Smooth muscle cell (in vitro differentiated cells): ENCODE measurements around the gene CASR. TPM values are rescaled to one million over a fixed set of nuclear protein-coding genes. Genes with fewer than 3 reads are reported as not detected.

ENCODE experiments used
- DNase-seq: peaks from one replicate; lab custom pipeline; 2025; ENCODE audit not compliant: unreplicated experiment; lab: John Stamatoyannopoulos, UW
- H2AFZ ChIP-seq: fragments of 200-600 bp; sonication (generic); 2 replicates; pipeline ENCODE4 v1.6.0; 2016; ENCODE audit warnings: antibody characterized with exemption, low read depth, mild to moderate bottlenecking
- H3F3A ChIP-seq: fragments of 200-600 bp; sonication (generic); 2 replicates; pipeline ENCODE4 v1.6.0; 2017; ENCODE audit warnings: antibody characterized with exemption, low read depth
- H3K27ac ChIP-seq: fragments of 200-600 bp; sonication (generic); 2 replicates; pipeline ENCODE4 v1.5.1; 2016; ENCODE audit warnings: low read depth, mild to moderate bottlenecking
- H3K27me3 ChIP-seq: fragments of 200-600 bp; sonication (generic); 2 replicates; pipeline ENCODE4 v1.6.1; 2016; ENCODE audit warnings: low read depth, mild to moderate bottlenecking
- H3K36me3 ChIP-seq: fragments of 200-600 bp; sonication (generic); 2 replicates; pipeline ENCODE4 v1.5.1; 2016; ENCODE audit warnings: low read depth
- H3K4me1 ChIP-seq: fragments of 200-600 bp; sonication (generic); 2 replicates; pipeline ENCODE4 v1.5.1; 2016; ENCODE audit warnings: low read depth
- H3K4me2 ChIP-seq: fragments of 200-600 bp; sonication (generic); 2 replicates; pipeline ENCODE4 v1.6.0; 2016; ENCODE audit warnings: mild to moderate bottlenecking
- H3K4me3 ChIP-seq: fragments of 200-600 bp; sonication (generic); 2 replicates; pipeline ENCODE4 v1.5.1; 2016; ENCODE audit warnings: mild to moderate bottlenecking
- H3K79me2 ChIP-seq: fragments of 200-600 bp; sonication (generic); 2 replicates; pipeline ENCODE4 v1.6.0; 2016; ENCODE audit warnings: low read depth, mild to moderate bottlenecking
- H3K9ac ChIP-seq: fragments of 200-600 bp; sonication (generic); 2 replicates; pipeline ENCODE4 v1.6.0; 2016; ENCODE audit warnings: low read depth
- H3K9me3 ChIP-seq: fragments of 200-600 bp; sonication (generic); replicated peaks from 2 replicates; pipeline ENCODE4 v1.5.1; 2016; ENCODE audit warnings: low read depth
- H4K20me1 ChIP-seq: fragments of 200-600 bp; sonication (generic); 2 replicates; pipeline ENCODE4 v1.6.0; 2016; ENCODE audit warnings: low read depth
- WGBS: methylation state at CpG from one replicate; pipeline ENCODE4 v1.1.7; 2016; ENCODE audit warnings: low lambda C conversion rate; 5-methylcytosine and 5-hydroxymethylcytosine counted together
- polyA plus RNA-seq: library from polyadenylated mRNA; unstranded; fragments of >200 nt; fragmentation: Nextera tagmentation; extraction: Ambion mirVana; gene quantifications from 2 replicates; pipeline ENCODE4 v1.2.1, GENCODE V29; 2016
- total RNA-seq: library from RNA; depleted of rRNA; stranded (reverse); fragments of >200 nt; gene quantifications from 2 replicates; pipeline ENCODE4 v1.2.3, GENCODE V29; 2014
- TF ChIP-seq, protein P1 (sequence below): fragments of 200-600 bp; sonication (generic); IDR thresholded peaks from 2 replicates; pipeline ENCODE4 v1.5.1; 2017; ENCODE audit warnings: borderline replicate concordance, mild to moderate bottlenecking, antibody characterized with exemption; ENCODE audit not compliant: insufficient read depth, poor library complexity, severe bottlenecking

Gene CASR
- total and polyA plus RNA-seq, 2 experiments from 2014 or later: not detected

DNA sequence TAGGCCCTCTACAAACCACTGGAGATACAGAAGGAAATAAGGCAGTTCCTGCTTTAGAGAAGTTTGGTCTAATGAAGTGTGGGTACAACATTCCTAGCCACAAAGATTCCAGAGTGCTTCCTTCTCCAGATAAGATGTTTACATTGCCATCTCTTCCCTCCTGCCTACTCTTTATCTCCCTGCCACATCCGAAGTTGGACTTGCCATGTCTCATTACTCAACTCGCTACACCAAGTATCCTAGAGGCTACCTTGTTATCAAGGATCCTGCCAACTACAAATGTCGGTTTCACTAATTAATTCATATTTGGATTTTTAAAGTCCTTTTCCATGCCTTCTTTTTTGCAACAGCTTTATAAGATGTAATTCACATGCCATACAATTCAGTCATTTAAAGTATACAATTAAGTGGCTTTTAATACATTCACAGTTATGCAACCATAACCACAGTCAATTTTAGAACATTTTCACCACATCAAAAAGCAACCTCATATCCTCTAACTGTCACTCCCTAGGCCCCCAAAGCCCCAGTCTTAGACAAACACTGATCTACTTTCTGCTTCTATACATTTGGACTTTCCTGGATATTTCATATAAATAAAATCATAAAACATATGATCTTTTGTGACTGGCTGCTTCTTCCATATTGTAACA, 87.9 kb downstream of the CASR start:
- Histone ChIP-seq H3K4me1 (no peaks in the 10 kb centered on the region), H3K36me3 (no peaks in the 10 kb centered on the region), H3K4me2 (peak overlapping the region; percentile 17), H4K20me1 (no peaks in the 10 kb centered on the region), H3K9me3 (no peaks in the 10 kb centered on the region), H3K4me3 (no peak overlapping the region), H3K9ac (no peak overlapping the region), H3K27ac (no peak overlapping the region), H3K79me2 (no peaks in the 10 kb centered on the region), H2AFZ (no peak overlapping the region), H3K27me3 (no peaks in the 10 kb centered on the region), H3F3A (no peaks in the 10 kb centered on the region)
- DNase-seq: no peak
- WGBS: 59% methylated on average over 3 of the region's 3 CpGs
- TF ChIP-seq, protein P1, sequence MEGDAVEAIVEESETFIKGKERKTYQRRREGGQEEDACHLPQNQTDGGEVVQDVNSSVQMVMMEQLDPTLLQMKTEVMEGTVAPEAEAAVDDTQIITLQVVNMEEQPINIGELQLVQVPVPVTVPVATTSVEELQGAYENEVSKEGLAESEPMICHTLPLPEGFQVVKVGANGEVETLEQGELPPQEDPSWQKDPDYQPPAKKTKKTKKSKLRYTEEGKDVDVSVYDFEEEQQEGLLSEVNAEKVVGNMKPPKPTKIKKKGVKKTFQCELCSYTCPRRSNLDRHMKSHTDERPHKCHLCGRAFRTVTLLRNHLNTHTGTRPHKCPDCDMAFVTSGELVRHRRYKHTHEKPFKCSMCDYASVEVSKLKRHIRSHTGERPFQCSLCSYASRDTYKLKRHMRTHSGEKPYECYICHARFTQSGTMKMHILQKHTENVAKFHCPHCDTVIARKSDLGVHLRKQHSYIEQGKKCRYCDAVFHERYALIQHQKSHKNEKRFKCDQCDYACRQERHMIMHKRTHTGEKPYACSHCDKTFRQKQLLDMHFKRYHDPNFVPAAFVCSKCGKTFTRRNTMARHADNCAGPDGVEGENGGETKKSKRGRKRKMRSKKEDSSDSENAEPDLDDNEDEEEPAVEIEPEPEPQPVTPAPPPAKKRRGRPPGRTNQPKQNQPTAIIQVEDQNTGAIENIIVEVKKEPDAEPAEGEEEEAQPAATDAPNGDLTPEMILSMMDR: no peak

DNA sequence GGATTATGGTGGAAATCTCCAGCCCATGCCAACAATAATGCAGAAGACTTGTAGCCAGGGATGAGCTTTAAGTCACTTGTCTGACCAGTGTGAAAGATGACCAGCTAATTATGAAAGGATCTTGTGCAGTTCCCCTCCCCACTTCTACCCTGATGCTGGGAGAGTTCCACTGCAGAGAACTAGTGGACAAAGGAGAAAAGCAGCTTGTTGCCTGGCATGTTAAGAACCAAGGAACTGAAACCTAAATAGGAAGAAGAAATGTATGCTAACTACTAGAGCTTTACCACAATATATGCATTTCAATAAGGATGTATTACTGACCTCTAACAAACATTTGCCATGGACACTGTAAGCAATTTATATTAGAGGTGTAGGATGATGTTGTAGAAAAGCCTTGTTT, 89.4 kb downstream of the CASR start:
- H4K20me1 ChIP-seq: no peaks in the 10 kb centered on the region
- H2AFZ ChIP-seq: no peak overlapping the region
- H3K4me2 ChIP-seq: no peak overlapping the region
- no peaks in the 10 kb centered on the region for H3F3A ChIP-seq
- no peaks in the 10 kb centered on the region for H3K36me3 ChIP-seq
- H3K27me3 ChIP-seq: no peaks in the 10 kb centered on the region
- no peak overlapping the region for H3K4me3 ChIP-seq
- no peak overlapping the region for H3K27ac ChIP-seq
- H3K4me1 ChIP-seq: no peaks in the 10 kb centered on the region
- H3K9me3 ChIP-seq: no peaks in the 10 kb centered on the region
- no peak overlapping the region for H3K9ac ChIP-seq
- DNase-seq: no peak
- TF ChIP-seq, protein P1: no peak
- H3K79me2 ChIP-seq: no peaks in the 10 kb centered on the region

DNA sequence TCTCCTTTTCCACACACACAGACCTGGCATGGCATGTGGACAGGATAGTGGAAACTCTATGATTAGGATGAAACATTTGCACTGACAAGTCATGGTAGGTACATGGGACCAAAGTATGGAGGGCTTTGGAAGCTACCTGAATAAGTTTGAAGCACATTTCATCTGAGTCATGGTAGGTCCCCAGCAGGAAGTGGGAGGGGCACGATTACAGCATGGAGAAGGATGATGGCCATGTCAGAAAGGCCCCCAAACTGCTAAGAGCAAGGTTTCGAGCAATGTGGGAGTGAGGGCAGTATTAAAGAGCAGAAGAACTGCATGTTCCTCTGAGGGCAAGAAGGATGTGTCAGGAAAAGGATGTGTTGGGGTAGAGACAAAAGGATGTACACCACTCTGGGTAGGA, 90.0 kb downstream of the CASR start:
- TF ChIP-seq, protein P1: no peak
- no peaks in the 10 kb centered on the region for H3K4me1 ChIP-seq
- no peak overlapping the region for H3K4me2 ChIP-seq
- H4K20me1 ChIP-seq: no peaks in the 10 kb centered on the region
- 87% methylated on average over 2 of the region's 2 CpGs for WGBS
- no peak overlapping the region for H2AFZ ChIP-seq
- H3K79me2 ChIP-seq: no peaks in the 10 kb centered on the region
- no peaks in the 10 kb centered on the region for H3K27me3 ChIP-seq
- DNase-seq: no peak
- H3K36me3 ChIP-seq: no peaks in the 10 kb centered on the region
- no peak overlapping the region for H3K4me3 ChIP-seq
- H3K9ac ChIP-seq: no peak overlapping the region
- H3K27ac ChIP-seq: no peak overlapping the region
- no peaks in the 10 kb centered on the region for H3K9me3 ChIP-seq
- H3F3A ChIP-seq: no peaks in the 10 kb centered on the region

DNA sequence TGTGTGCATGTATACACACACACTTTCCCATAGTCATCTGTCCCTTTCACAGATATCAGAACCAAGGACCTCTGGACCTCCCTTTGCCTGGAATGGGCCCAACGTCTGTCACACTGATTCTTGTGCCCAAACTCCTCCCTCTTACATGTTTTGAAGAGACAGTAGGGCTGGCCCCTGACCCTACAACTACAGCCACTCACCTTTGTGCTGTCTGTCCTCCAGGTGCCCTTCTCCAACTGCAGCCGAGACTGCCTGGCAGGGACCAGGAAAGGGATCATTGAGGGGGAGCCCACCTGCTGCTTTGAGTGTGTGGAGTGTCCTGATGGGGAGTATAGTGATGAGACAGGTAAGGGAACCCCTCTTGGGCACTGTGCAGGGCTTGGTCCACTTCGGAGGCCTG, 98.4 kb downstream of the CASR start:
- Histone ChIP-seq H3K9me3 (no peaks in the 10 kb centered on the region), H3K79me2 (no peaks in the 10 kb centered on the region), H3K27me3 (peaks cover 15% of the 10 kb centered on the region), H3K36me3 (no peaks in the 10 kb centered on the region), H4K20me1 (no peaks in the 10 kb centered on the region), H3K4me3 (no peak overlapping the region), H3K4me1 (no peaks in the 10 kb centered on the region), H3F3A (no peaks in the 10 kb centered on the region), H2AFZ (no peak overlapping the region), H3K9ac (no peak overlapping the region), H3K27ac (no peak overlapping the region), H3K4me2 (no peak overlapping the region)
- WGBS: 69% methylated on average over 3 of the region's 3 CpGs
- DNase-seq: no peak
- TF ChIP-seq, protein P1: no peak
